Motor neuron (in vitro differentiated cells): Measurements from ENCODE around the gene SLC16A3. TPM values are rescaled to one million over a fixed set of nuclear protein-coding genes. Genes with fewer than 3 reads are reported as not detected.

Source experiments
- ATAC-seq, 8 experiments: fragments of 200-7000 bp; cut with Tn5 transposase; replicated peaks in 6 of 8; 2 replicates each; pipeline ENCODE4 v1.8.0; 2021; ENCODE audit warnings: mild to moderate bottlenecking in 8 of 8, moderate library complexity in 8 of 8
- H3K27ac ChIP-seq, 2 donors: fragments of 250-450 bp; sonication (Bioruptor Pico); 2 replicates each; pipeline ENCODE4 v1.9.0; 2021; ENCODE audit warnings: antibody characterized with exemption in 2 of 2, mild to moderate bottlenecking in 2 of 2, moderate library complexity in 1 of 2
- H3K4me1 ChIP-seq, 2 donors: fragments of 250-450 bp; sonication (Bioruptor Pico); replicated peaks in 1 of 2; 2 replicates each; pipeline ENCODE4 v1.6.1; 2021; ENCODE audit warnings: antibody characterized with exemption in 2 of 2, mild to moderate bottlenecking in 2 of 2, moderate library complexity in 1 of 2
- H3K4me3 ChIP-seq, 5 donors: fragments of 250-450 bp; sonication (Bioruptor Pico); 2 replicates each; pipeline ENCODE4 v1.9.0; 2021; ENCODE audit warnings: antibody characterized with exemption in 5 of 5, mild to moderate bottlenecking in 5 of 5, moderate library complexity in 4 of 5
- WGBS, 10 experiments: fragments of 450-650 bp; shearing (Covaris generic); methylation state at CpG; one replicate each; pipeline ENCODE4 v1.0.0; 2022; 5-methylcytosine and 5-hydroxymethylcytosine counted together
- in situ Hi-C, 9 experiments: fragments of 400-800 bp; cut with MboI; loops; one replicate each; pipeline ENCODE4 v1.15.0; 2021; ENCODE audit warnings: low sequenced_read_pairs in 9 of 9, low pct_unique_long_range_greater_than_20kb in 2 of 9; ENCODE audit not compliant: unreplicated experiment in 9 of 9
- total RNA-seq, 8 experiments: library from RNA; unstranded; fragments of 300-600 nt; gene quantifications; 2 replicates each; pipeline versions ENCODE4 v1.2.3 to v1.2.4, GENCODE V29; 2022

SLC16A3 gene
- total RNA-seq, 8 experiments from 2014 or later, result 7.6 to 117 (median 16.2) TPM

DNA sequence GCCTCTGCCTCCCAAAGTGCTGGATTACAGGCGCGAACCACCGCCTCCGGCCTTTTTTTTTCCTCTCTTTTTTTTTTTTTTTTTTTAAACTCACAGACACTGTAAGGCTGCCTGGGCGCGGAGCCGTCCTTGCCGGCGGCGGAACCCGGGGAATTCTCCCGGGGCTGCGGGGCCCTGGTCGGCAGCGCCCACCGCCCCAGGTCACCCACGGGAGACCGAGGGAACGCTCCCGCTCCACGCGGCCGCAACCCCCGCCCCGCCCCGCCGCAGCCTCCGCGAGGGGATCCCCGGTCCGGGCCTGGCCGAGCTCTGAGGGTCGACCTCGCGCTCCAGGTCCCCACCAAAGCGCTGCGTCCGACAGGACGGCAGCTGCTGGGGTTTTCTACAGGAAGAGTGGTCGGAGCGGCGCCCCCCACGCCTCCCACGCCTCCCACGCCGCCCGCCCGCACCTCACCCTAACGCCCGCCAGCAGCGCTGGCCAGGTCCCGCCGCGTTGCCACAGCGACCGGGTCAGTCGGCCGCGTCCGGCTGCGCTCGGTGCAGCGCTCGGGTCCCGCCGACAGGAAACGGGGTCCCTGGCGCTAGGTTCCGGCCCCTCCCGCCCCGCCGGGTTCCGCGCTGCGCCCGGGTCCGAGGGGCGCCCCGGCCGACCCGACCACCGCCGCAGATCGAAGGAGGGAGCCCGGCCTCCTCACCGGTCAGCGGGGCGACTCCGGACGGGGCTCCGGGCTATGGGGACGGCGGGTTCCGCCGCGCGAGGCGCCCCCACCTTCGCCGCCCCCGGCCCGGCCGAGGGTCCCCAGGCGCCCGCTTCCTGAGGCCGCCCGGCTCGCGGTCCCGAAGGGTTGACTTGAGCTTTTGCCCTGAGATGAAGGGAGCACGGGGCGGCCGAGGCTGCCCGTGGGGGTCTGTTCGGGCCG lies 16.3 kb upstream of the SLC16A3 start, which contains the start of gene CCDC57:
Gene CCDC57, minus strand, starts transcription at position 512 of the 920 bp plus-strand sequence. CDS start 10,898 bp downstream, outside the sequence.
- H3K4me3 ChIP-seq, result peak within 1 kb of the TSS; percentile 80 to 99 (median 97)
- H3K27ac ChIP-seq, result peak within 1 kb of the TSS; percentile 89 to 94
- peak; percentile 69 to 90 (median 86) for ATAC-seq
- WGBS, 10 experiments, result 7% methylated on average over 3 of the region's 116 CpGs; no CpG with 5 or more reads in 9 of the 10 experiments
- in situ Hi-C loops, result no loop called here
- peaks cover 7 to 9% of the 10 kb centered on the region in 2 donors for H3K4me1 ChIP-seq

DNA sequence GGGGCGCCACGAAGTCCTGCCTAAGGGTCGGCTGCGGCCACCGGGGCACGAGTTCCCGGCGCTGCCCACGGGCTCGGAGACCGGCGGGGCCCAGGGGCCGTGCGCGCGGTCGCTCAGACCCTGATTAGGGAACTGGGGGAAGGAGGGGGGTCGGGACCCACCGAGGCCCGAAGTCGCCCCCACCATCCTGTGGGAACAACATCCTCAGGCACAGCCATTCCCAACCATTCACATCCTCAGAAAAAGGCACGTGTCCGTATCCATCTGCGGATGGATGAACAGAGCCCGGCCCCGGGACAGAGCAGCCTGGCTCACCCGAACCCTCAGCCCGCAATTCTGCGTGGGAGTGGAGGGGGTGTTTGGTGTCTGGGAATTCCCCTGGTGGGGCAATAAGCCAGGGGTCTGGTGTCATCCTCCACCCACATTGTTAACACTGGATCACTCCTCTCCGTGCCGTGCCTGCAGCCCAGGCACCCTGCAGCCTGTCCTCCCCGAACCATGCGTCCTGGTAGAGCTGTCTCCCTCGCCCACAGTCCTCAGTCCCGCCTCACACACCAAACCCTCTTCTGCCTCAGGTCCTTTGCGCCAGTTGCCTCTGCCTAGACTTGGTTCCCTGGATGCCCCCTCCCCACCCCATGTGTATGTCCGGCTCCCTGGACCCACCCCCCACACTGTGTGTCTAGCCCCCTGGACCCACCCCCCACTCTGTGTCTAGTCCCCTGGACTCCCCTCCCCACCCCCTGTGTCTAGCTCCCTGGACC lies 15.4 kb upstream of the SLC16A3 start:
- 0 to 11% (median 0%) methylated on average over 1 to 7 of the region's 37 CpGs; no CpG with 5 or more reads in 6 of the 10 experiments for WGBS, 10 experiments
- in situ Hi-C loops, result no loop called here
- H3K4me3 ChIP-seq, result peak overlapping the region; percentile 80 to 99 (median 97)
- peaks cover 7 to 9% of the 10 kb centered on the region in 2 donors for H3K4me1 ChIP-seq
- peak; percentile 43 to 66 (median 60) for ATAC-seq
- peak overlapping the region; percentile 89 to 94 for H3K27ac ChIP-seq

DNA sequence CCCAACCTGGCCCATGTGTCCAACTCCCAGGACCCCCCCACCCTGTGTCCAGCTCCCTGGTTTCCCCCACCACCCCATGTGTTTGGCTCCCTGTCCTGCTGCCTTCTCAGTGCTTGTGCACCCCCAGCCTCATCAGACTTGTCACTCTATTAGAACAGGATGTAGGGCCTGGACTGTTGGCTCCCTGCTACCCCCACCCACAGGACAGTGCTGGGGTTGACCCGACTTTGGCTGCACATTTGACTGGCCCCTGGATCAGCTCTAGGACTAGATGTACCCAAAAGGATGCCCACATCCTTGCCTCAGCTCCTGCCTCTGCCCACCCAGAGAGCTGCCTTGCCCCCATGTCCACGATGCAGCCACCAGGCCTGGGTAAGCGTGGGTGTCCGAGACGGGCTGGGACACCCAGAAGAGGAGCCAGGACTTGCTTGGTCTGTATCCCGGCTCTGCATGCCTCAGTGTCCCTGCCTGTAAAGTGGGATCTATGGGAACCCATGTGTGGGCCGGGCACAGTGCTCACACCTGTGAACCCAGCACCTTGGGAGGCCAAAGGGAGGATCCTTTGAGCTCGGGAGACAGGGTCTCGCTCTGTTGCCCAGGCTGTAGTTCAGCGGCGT lies 14.7 kb upstream of the SLC16A3 start:
- no peak overlapping the region for H3K4me3 ChIP-seq
- no peak for ATAC-seq
- no peak overlapping the region for H3K27ac ChIP-seq
- H3K4me1 ChIP-seq, result peaks cover 7 to 9% of the 10 kb centered on the region in 2 donors
- WGBS, 10 experiments, result 60 to 100% (median 91%) methylated on average over 1 to 2 of the region's 11 CpGs; no CpG with 5 or more reads in 6 of the 10 experiments
- in situ Hi-C loops, result no loop called here

DNA sequence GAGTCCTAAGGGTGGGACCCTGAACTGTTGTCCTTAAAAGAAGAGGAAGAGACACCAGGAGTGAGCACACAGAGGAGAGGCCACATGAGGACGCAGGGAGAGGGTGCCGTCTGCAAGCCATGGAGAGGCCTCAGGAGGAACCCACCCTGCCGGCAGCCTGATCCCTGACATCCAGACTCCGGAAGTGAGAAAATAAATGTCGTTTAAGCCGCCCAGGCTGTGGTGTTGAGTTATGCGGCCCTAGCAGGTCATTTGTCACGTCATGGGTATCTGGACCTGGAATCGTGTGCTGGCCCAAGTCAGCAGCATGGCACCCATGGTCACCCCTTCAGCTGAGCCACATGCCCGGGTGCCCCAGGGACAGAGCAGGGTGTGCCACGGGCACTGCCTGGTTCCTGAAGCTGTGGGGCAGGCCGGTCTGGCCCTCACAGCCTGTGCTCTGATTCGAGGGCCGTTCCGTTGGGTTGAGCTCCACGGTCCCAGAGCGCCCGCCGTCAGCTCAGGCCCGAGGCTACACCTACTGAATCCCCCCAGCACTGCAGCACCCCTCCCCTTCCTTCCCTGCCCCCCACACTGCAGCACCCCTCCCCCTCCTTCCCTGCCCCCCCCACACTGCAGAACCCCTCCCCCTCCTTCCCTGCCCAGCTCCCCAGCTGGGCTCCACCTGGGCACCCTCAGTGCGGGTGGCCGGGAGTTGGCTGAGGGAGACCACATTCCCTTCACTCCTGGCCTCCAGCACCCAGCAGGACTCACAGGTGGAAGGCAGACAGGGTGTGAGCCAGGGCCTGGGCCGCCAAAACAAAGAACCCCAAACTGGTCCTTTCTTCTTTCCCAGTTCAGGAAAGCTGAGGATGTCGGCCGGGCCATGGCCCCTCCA lies 13.5 kb upstream of the SLC16A3 start:
- peaks cover 7 to 9% of the 10 kb centered on the region in 2 donors for H3K4me1 ChIP-seq
- in situ Hi-C loops, result no loop called here
- 47 to 100% (median 64%) methylated on average over 1 to 7 of the region's 25 CpGs; no CpG with 5 or more reads in 5 of the 10 experiments for WGBS, 10 experiments
- H3K27ac ChIP-seq, result no peak overlapping the region
- ATAC-seq, result no peak
- no peak overlapping the region for H3K4me3 ChIP-seq

DNA sequence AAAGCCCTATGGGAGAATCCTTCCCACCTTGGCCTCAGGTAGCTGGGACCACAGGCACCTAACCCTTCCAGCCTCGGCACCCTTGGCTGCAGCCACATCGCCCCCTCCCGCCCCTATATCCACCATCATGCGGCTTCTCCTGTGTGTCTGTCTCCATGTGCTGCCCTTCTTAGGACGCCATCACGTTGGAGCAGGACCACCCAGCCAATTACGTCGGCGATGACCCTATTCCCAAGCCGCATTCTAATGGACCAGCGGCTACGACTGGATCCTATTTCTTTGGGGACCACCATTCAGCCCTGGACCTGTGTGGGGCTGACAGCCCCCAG lies 12.9 kb upstream of the SLC16A3 start:
- WGBS, 10 experiments, result 88 to 95% methylated on average over 4 of the region's 12 CpGs; no CpG with 5 or more reads in 8 of the 10 experiments
- no peak for ATAC-seq
- Histone ChIP-seq H3K4me3 (no peak overlapping the region), H3K27ac (no peak overlapping the region), H3K4me1 (peaks cover 7 to 9% of the 10 kb centered on the region in 2 donors)
- in situ Hi-C loops, result no loop called here

DNA sequence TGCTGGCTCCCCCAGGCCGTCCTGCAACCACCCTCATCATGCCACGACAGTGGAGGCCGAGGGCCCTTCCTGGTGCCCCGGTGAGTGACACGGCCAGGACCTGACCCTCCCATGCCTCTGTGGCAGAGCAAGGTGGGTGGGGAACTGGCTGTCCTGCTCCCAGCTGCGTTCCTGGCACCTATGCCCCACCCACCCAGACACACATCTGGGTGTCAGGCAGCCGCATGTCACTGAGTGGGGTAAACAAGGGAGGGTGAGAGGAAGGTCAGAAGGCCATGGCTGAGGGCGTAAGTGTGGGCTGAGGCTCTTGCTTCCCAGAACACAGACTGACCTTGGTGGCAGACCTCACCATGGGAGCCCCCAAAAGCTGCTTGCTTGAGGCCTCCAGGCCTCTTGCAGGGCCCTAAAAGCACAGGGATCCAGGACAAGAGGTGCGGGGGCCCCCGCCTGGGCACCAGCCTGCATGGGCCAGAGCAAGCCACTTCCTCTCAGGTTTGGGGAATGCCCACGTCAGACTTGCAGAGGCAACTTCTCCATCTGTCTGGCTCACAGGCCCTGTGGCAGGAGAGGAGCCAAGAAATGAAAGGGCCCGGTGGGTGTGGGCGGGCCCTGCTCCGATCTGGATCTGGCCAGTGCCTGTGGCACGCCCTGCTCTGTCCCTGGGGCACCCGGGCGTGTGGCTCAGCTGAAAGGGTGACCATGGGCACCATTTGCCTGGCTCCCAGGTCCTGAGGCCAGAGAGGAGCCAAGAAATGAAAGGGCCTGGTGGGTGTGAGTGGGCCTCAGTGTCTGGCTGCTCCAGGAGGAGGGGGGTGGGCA lies 12.3 kb upstream of the SLC16A3 start:
- Histone ChIP-seq H3K27ac (no peak overlapping the region), H3K4me1 (peaks cover 6 to 8% of the 10 kb centered on the region in 2 donors), H3K4me3 (no peak overlapping the region)
- in situ Hi-C loops, result no loop called here
- WGBS, 10 experiments, result 56 to 80% methylated on average over 2 to 5 of the region's 17 CpGs; no CpG with 5 or more reads in 8 of the 10 experiments
- ATAC-seq, result peak in 3 of 8 experiments; percentile 54 to 64 (median 60)

DNA sequence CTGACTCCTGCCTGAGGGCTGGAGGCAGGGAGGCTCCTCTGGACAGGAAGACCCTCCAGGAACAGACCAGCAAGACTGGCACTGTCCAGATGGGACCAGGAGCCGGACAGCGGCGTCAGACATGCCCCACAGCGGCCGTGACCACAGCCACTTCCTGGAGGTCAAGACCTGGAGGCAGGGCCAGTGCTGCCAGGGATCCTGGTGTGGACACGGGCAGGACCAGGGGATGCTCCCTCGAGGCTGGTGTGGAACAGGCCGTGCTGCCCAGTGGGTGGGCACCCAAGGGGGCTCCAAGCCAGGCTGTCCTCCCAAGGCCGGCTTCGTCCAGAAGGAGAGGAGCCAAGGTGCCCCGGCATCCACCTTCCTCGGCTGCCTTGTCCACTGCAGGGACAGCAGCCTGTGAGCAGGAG lies 11.7 kb upstream of the SLC16A3 start:
- ATAC-seq, result no peak
- WGBS, 10 experiments, result 88 to 100% methylated on average over 2 to 3 of the region's 12 CpGs; no CpG with 5 or more reads in 8 of the 10 experiments
- Histone ChIP-seq H3K4me1 (peaks cover 0 to 3% of the 10 kb centered on the region in 2 donors), H3K4me3 (no peak overlapping the region), H3K27ac (no peak overlapping the region)
- in situ Hi-C loops, result no loop called here

DNA sequence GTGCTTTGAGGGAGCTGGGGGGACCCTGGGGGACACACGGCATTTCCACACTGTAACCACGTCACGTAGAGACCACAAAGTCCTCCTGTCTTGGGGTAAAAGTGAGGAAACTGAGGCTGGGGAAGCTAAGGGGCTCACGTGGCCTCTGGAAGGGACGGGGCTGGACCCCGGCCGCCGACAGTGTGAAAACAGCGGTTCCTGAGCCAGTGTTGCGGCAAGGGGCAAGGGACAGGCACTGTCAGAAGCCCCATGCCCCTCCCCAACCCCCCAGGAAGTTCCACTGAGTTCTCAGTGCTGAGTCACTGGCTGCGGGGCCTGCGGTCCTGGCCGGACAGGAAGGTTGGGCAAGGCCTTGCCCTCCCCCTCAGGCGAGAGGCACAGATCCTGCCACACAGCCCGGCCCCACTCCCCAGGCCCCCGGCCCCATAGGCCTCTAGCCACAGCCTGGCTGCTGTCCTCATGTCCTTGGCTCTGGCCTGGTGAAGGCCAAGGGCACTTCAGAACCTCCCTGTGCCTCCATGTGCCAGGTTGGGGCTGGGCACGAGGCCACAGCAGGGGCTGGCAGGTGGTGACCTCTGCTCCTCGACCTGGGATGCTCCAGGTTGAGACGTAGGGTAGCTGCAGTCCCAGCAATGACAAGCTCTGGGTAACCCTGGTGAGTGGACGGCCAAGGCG lies 11.2 kb upstream of the SLC16A3 start:
- H3K27ac ChIP-seq, result no peak overlapping the region

DNA sequence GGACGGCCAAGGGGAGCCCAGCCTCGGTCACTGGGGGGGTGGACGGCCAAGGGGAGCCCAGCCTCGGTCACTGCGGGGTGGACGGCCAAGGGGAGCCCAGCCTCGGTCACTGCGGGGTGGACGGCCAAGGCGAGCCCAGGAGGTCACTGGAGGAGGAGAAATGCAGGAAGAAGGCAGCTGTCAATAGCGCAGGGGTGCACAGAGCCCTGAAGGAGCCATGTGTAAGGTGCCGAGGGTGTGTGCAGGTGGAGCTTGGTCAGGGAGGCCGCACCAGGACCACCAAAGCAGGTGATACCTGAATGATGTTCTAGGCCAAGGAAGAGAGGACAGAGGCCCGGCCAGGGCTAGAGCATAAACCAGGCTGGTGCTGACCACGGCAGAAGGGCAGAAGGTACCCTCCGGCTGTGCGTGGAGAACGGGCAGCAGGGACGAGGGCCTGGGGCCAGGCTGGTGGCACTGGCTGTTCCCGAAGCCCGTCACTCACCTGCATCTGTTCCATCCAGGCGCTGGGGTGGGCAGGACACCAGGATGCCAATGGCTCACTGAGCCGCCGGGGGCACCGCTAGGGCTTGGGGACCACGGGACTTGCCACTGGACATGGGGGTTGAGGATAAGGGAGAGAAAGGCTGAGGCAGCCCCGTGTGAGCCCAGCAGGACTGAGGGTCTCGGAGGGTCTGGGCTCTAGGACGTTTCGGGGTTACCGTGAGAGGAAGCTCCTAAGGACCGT lies 10.3 kb upstream of the SLC16A3 start:
- Histone ChIP-seq H3K27ac (no peak overlapping the region), H3K4me1 (peaks cover 0 to 2% of the 10 kb centered on the region in 2 donors), H3K4me3 (no peak overlapping the region)
- in situ Hi-C loops, result no loop called here
- ATAC-seq, result no peak
- 70 to 100% (median 80%) methylated on average over 1 to 5 of the region's 32 CpGs; no CpG with 5 or more reads in 5 of the 10 experiments for WGBS, 10 experiments

More for the DNA sequence above, 11.2 kb upstream of the SLC16A3 start:
- no peak for ATAC-seq
- in situ Hi-C loops, result no loop called here
- Histone ChIP-seq H3K4me3 (no peak overlapping the region), H3K4me1 (peaks cover 0 to 3% of the 10 kb centered on the region in 2 donors)
- 50 to 80% (median 53%) methylated on average over 1 to 3 of the region's 21 CpGs; no CpG with 5 or more reads in 7 of the 10 experiments for WGBS, 10 experiments

DNA sequence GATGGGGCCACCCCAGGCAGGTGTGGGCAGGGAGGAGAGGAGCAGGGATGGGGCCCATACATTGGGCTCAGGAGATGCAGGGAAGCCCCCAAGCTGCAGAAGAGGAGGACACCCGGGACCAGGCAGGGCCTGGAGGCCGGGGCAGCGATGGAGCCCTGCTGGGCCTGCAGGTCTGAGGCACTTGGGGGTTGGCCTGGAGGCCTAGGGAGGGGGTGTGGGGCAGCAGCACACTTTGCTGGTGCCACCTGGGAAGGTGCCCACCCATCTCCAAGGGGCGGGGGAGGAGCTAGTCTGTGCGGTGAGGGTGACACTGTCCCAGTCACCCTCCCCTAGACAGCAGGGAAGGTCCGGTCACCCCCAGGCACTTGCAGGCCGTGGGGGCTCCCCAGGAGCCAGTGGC lies 9.8 kb upstream of the SLC16A3 start:
- no peaks in the 10 kb centered on the region for H3K4me1 ChIP-seq
- H3K27ac ChIP-seq, result no peak overlapping the region
- WGBS, 10 experiments, result no CpG with 5 or more reads among the region's 7 CpGs
- ATAC-seq, result peak in 2 of 8 experiments; percentile 7 to 9
- no peak overlapping the region for H3K4me3 ChIP-seq
- in situ Hi-C loops, result no loop called here
